ENCODE results near the gene CARMIL1. TPM values are rescaled to one million over a fixed set of nuclear protein-coding genes. Genes with fewer than 3 reads are reported as not detected.

Gene CARMIL1
- total RNA-seq, 1 donor from 2014 or later: 20.8 TPM

GRCh38 chr6:25506020-25506419 is 226.8 kb downstream of the CARMIL1 start:
- no peak for DNase-seq (ENCODE audit: low spot score)
- no peak for ATAC-seq
- intact Hi-C loops (cut with DNase I): no loop called here

DNA sequence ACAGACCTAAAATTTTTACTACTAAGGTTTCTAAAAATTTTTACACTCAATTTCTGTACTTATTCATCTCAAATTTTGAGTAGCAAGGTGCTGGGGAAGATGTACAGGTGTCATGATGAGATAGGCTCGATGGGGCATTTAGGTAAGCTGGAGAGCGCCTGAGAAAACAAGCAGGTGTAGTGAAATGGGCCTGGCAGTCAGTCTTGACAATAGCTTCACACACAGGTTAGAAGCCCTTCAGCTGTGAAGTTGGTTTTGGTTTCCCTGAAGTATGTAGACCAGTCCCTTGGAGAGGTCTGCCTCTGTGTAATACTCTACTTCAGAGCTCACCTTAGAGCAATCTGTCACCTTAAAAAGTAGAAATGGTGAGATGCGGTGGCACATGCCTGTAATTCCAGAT is 228.9 kb downstream of the CARMIL1 start:
- ATAC-seq: no peak
- intact Hi-C loops (cut with DNase I): no loop called here

DNA sequence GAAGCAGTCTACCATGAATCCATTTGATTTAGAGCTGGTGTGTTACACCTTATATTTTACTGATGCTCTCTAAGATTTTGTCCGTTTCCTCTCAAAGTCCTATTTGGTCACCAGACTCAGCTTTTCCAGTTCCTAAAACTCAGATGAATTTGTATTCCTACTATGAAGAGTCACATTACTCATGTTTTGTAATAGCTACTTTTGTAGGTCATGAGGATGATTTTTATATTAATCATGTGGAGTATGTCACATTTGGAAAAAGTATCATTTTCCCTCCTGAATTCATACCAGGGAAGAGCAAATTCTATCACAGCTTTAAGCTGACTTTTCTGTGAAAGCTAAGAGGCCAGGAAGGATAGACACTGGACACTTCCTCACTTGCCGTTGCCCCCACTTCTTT is 232.2 kb downstream of the CARMIL1 start:
- peak; percentile 48 for ATAC-seq
- DNase-seq (ENCODE audit: low spot score): no peak
- intact Hi-C loops (cut with DNase I): no loop called here

More for the DNA sequence above, 228.9 kb downstream of the CARMIL1 start:
- DNase-seq (ENCODE audit: low spot score): no peak

DNA sequence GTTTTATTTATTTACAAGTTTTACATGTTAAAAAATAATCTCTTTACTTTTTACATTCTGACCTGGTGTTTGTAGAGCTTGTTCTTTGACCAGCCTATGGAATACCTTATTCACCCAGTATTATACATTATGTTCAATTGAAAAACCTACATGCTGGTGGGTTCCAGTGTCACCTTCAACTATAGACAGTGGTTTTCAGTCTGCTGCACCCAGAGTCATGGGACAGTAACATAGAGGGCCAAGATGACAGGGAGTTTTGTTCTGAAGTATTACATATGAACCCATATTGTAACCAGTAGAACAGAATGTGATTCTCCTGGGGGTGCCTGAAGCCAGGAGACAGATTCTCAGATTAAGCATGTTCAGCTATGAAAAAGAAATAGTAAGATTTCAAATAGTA is 233.4 kb downstream of the CARMIL1 start:
- ATAC-seq (no peak), DNase-seq (ENCODE audit: low spot score) (no peak)
- intact Hi-C loops (cut with DNase I): no loop called here

DNA sequence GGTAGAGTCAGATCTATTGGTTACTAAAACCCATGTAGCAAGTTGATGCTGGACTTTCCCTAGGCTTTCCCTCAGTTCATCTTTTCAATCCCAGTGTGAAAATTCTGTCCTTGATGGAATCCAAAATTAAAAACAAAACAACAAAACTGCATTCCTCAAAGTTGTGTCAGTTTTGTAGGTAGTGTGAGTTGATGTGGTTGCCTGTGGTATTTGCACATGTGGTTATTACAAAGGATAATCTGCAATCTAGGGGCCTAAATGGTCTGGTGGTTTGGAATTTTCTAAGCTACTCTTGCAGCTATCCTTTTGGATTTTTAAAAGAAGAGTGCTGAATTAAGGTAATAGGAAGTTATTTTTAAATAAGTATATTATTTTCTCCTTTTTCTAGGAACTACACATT is 240.7 kb downstream of the CARMIL1 start:
- no peak for DNase-seq (ENCODE audit: low spot score)
- intact Hi-C loops (cut with DNase I): no loop called here
- no peak for ATAC-seq

GRCh38 chr6:25524542-25524941 is 245.4 kb downstream of the CARMIL1 start:
- intact Hi-C loops (cut with DNase I): no loop called here
- no peak for DNase-seq (ENCODE audit: low spot score)
- ATAC-seq: no peak

DNA sequence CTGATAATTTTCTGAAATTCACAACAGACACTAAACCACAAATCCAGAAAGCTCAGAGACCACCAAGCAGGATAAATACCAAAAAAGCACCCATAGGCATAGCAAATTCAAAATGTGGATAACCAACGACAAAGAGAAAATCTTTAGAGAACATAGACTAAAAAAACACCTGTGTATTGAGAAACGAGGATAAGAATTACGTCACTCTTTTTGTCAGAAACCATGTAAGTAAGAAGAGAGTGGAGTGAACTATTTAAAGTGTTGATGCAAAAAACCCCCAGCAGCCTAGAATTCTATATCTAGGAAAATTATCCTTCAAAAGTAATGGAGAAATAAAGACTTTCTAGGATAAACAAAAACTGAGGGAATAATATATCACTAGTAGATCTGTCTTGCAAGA is 245.9 kb downstream of the CARMIL1 start:
- ATAC-seq (no peak), DNase-seq (ENCODE audit: low spot score) (no peak)
- intact Hi-C loops (cut with DNase I): no loop called here

DNA sequence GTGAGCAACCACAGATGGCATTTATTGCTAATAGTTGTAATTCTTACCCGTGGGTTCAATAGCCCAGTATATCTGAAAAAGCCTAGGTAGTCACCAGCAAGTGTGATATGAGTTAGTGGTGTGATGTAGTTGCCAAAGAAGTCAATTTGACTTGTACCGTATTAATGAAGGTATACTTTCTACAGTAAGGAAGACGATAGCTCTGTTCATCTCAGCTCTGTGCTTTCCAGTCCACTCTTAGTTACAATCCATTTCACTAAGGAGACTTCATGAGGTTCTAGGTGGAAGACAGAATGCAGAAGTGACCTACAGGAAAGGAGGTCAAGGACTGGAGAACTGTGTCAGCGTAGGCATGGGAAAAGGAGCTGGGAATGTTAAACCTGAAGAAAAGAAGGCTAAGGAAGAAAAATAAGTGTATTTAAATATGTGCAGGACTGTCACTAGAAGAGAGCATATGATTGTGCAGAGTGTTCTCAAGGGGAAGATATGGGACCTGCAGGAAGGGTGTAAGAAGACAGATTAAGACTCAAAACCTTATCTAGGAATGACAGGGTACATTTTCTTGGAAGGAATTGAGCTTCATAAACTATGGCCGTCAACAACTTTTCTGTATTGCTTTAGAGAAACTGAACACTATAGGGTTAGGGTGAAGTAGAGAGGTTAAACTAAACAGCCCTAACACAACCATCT is 255.9 kb downstream of the CARMIL1 start:
- intact Hi-C loops (cut with DNase I): no loop called here
- DNase-seq (ENCODE audit: low spot score) (no peak), ATAC-seq (no peak)

DNA sequence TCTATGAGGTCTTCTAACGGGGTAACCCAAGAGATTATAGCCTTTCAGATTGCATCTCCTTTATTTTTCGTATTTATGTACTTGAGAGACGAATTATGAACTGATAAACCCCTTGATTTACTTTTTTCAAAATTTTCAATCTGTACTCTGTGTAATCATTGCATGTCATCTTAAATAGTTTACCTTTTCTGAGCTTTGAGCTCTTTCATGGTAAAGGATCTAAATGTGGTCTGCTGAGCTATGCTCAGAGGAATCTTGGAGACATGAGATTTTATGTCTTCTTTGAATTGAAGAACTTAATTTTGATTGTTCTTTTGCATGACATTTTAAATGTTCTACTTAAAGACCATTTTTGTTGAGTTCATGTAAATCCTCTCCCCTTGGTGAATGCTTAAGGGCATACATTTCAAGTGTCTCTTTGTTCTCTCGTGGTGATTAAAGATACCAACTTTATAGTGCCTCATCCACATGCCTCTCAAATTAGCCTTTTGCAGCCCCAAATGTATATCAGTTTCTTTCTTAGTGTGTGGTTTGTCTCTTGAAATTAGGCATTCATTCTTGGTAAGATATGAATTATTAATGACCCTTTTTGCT is 256.6 kb downstream of the CARMIL1 start:
- no peak for DNase-seq (ENCODE audit: low spot score)
- intact Hi-C loops (cut with DNase I): no loop called here
- ATAC-seq: no peak

DNA sequence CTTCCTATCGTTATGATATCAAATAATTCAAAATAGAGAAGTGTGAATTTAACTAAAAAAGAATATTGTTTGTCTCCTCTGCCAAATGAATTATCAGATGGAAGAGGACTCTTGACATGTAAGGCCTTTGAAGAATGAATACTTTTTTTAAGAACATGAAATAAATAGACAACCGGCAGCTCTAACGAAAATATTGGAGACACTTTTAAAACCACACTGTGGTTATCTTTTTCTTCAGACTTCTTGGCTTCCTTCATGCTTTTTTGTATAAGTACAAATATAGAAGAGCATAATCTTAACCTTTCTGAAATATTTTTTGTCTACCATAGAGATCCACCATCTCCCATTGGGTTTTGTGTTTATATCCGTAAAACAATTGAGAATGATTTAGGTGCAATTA is 257.6 kb downstream of the CARMIL1 start:
- no peak for DNase-seq (ENCODE audit: low spot score)
- no peak for ATAC-seq
- intact Hi-C loops (cut with DNase I): no loop called here

- ATAC-seq (no peak), DNase-seq (ENCODE audit: low spot score) (no peak)
- intact Hi-C loops (cut with DNase I): no loop called here
Measured at GRCh38 chr6:25537349-25538018, 258.3 kb downstream of the CARMIL1 start.

GRCh38 chr6:25541228-25541627 is 262.1 kb downstream of the CARMIL1 start:
- ATAC-seq (no peak), DNase-seq (ENCODE audit: low spot score) (no peak)
- intact Hi-C loops (cut with DNase I): no loop called here

DNA sequence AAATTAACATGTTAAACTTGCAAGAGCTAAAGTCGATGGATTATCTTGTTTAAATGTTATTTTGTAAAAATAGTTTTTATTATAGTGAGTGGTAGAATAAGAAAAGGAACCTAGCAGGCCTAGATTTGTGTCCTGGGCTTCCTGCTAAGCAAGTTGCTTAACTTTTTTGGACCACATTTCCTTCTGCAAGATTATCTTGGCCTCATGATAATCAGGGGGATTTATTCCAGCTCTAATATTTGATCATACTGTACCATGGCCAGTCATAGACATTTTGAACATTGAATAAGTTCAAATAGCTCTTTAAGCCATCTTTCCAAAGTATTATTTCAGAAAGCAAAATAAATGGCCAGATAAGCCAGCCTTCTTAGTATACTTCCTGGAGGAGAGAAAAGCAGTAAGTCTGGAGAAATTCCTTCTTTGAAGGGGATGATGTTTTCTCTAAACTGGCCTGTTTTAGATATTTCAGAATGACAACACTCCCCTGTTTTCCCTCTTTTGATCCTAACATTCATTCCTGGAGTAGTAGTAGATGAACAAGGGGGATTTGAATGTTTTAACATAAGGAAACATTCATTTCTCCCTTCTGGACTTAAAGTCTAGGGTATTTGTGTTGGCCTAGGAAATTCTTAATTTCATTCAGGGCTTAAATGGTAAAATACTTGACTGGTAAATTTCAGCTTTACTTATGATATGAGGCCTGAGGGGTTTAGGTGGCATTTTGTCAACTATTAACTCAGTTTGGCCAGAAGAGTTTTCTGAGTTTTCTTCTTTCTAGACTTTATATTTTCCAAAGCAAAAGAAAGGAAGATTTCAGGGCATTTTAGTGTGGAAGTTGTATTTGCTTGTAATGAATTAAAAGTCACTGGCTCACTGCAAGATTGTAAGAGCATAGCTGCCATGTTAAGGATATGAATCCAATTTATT is 264.1 kb downstream of the CARMIL1 start:
- intact Hi-C loops (cut with DNase I): no loop called here
- DNase-seq (ENCODE audit: low spot score): no peak
- ATAC-seq: peak; percentile 70

GRCh38 chr6:25544833-25545232 is 265.7 kb downstream of the CARMIL1 start:
- intact Hi-C loops (cut with DNase I): no loop called here

DNA sequence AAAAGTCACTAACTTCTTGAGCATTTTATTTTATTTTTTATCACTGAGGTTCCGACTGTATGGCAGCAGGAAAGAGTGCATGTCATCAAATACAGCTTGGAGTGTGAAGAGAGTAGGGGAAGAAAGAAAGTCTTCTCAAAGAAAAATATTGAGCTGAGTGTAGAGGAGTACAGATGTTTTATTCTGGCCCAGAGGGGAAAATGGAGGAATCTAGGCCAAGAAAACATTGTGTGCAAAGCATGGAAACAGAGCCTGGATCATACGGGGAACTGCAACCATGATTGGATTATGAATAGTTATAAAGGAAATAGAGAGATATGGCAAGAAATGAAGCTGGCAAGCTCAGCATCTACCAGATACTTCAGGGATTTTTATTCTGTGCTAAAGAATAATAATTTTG is 268.6 kb downstream of the CARMIL1 start:
- intact Hi-C loops (cut with DNase I): no loop called here
- DNase-seq (ENCODE audit: low spot score): no peak
- ATAC-seq: peak; percentile 20

More at GRCh38 chr6:25544833-25545232, 265.7 kb downstream of the CARMIL1 start:
- no peak for DNase-seq (ENCODE audit: low spot score)
- ATAC-seq: no peak

DNA sequence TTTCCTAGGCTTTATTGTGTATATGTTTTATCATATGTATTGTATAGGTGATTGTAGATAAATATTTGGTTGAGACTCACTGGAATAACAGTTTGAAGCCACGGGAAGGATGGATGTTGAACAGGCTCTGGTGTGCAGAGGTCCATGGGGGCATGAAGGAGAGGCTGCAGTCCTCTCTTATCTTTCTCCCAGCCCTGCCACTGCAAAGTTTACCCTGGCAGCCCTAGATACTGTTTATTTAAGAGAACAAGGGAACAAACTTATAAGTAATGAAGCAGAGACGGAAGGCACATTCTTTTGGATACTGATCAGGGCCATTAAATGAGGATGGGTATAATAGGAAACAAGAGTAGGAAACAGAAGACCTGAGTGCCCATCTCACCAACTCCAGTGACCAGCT is 269.3 kb downstream of the CARMIL1 start:
- intact Hi-C loops (cut with DNase I): no loop called here
- no peak for ATAC-seq
- DNase-seq (ENCODE audit: low spot score): no peak

- intact Hi-C loops (cut with DNase I): no loop called here
- ATAC-seq (no peak), DNase-seq (ENCODE audit: low spot score) (no peak)
Measured at GRCh38 chr6:25550631-25551030, 271.5 kb downstream of the CARMIL1 start.

GRCh38 chr6:25553502-25553901 is 274.3 kb downstream of the CARMIL1 start:
- intact Hi-C loops (cut with DNase I): no loop called here

DNA sequence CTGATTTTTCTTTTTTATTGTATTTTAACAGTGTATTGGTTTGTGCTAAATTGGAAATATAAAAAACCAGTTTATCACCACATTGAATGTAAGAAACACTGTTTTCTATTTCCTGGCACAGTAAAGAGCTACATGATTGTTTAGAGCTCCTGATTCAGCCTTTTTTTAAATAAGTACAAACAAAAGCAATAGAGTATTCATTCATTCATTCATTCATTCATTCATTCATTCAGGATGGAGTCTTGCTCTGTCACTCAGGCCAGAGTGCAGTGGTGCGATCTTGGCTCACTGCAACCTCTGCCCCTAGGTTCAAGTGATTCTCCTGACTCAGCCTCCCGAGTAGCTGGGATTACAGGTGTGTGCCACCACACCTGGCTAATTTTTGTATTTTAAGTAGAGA is 276.0 kb downstream of the CARMIL1 start:
- intact Hi-C loops (cut with DNase I): no loop called here
- no peak for DNase-seq (ENCODE audit: low spot score)
- no peak for ATAC-seq

More at GRCh38 chr6:25553502-25553901, 274.3 kb downstream of the CARMIL1 start:
- no peak for DNase-seq (ENCODE audit: low spot score)
- peak; percentile 63 for ATAC-seq

All from sciatic nerve (tissue), 2 donors.